WTC11 (cell line): ENCODE data around the gene GRM7.

ENCODE experiments used
- ARID4B ChIP-seq: sonication (generic); formaldehyde crosslinking; IDR thresholded peaks from 2 replicates; pipeline ENCODE4 v1.8.0; 2023; ENCODE audit warnings: missing genetic modification reagents, mild to moderate bottlenecking, borderline replicate concordance
- CBFB ChIP-seq: sonication (generic); formaldehyde crosslinking; IDR thresholded peaks from 2 replicates; pipeline ENCODE4 v1.8.1; 2022; ENCODE audit warnings: mild to moderate bottlenecking, low read depth, missing genetic modification reagents
- CTCF ChIP-seq: fragments of 200-600 bp; IDR thresholded peaks from 2 replicates; pipeline ENCODE4 v1.8.0; 2022; ENCODE audit warnings: antibody characterized with exemption
- E2F1 ChIP-seq: sonication (generic); formaldehyde crosslinking; IDR thresholded peaks from 2 replicates; pipeline ENCODE4 v1.8.0; 2022; ENCODE audit warnings: mild to moderate bottlenecking, missing genetic modification reagents
- MAX ChIP-seq: sonication (generic); formaldehyde crosslinking; IDR thresholded peaks from 2 replicates; pipeline ENCODE4 v1.8.0; 2022; ENCODE audit warnings: mild to moderate bottlenecking, missing genetic modification reagents
- MXD4 ChIP-seq: fragments of 250-450 bp; sonication (Bioruptor Pico); IDR thresholded peaks from 2 replicates; pipeline ENCODE4 v1.8.0; 2021; ENCODE audit warnings: mild to moderate bottlenecking, moderate library complexity, borderline replicate concordance
- NR1H2 ChIP-seq: sonication (generic); formaldehyde crosslinking; IDR thresholded peaks from 2 replicates; pipeline ENCODE4 v1.9.0; 2021; ENCODE audit warnings: mild to moderate bottlenecking, moderate library complexity, missing genetic modification reagents
- NR2C2 ChIP-seq: sonication (generic); formaldehyde crosslinking; IDR thresholded peaks from 2 replicates; pipeline ENCODE4 v1.8.0; 2022; ENCODE audit warnings: mild to moderate bottlenecking, missing genetic modification reagents
- PREB ChIP-seq: sonication (generic); formaldehyde crosslinking; IDR thresholded peaks from 2 replicates; pipeline ENCODE4 v1.8.1; 2022; ENCODE audit warnings: mild to moderate bottlenecking, missing genetic modification reagents, moderate library complexity, borderline replicate concordance
- SMAD3 ChIP-seq: sonication (generic); formaldehyde crosslinking; IDR thresholded peaks from 2 replicates; pipeline ENCODE4 v1.8.0; 2022; ENCODE audit warnings: missing genetic modification reagents, mild to moderate bottlenecking, borderline replicate concordance
- SP1 ChIP-seq: sonication (generic); formaldehyde crosslinking; conservative IDR thresholded peaks from 2 replicates; pipeline ENCODE4 v1.8.1; 2022; ENCODE audit warnings: missing genetic modification reagents
- ZBTB43 ChIP-seq: sonication (generic); formaldehyde crosslinking; IDR thresholded peaks from 2 replicates; pipeline ENCODE4 v1.8.1; 2023; ENCODE audit warnings: mild to moderate bottlenecking, missing genetic modification reagents
- ZNF423 ChIP-seq: fragments of 250-450 bp; sonication (Bioruptor Pico); IDR thresholded peaks from 2 replicates; pipeline ENCODE4 v2.1.2; 2022; ENCODE audit warnings: mild to moderate bottlenecking, moderate library complexity
- ZSCAN18 ChIP-seq: fragments of 250-450 bp; sonication (Bioruptor Pico); IDR thresholded peaks from 2 replicates; pipeline ENCODE4 v2.1.2; 2022; ENCODE audit warnings: mild to moderate bottlenecking, moderate library complexity

- TF ChIP-seq CTCF (no peak), E2F1 (CRISPR knock-in tag) (no peak), MAX (CRISPR knock-in tag) (no peak), ARID4B (CRISPR knock-in tag) (no peak), SMAD3 (CRISPR knock-in tag) (no peak), MXD4 (no peak), ZSCAN18 (CRISPR knock-in tag) (no peak), CBFB (no peak), SP1 (no peak), NR2C2 (CRISPR knock-in tag) (no peak), ZBTB43 (CRISPR knock-in tag) (no peak), PREB (no peak), NR1H2 (CRISPR knock-in tag) (no peak), ZNF423 (CRISPR knock-in tag) (no peak)
These were observed 472.2 kb downstream of the GRM7 start for GRCh38 chr3:7333125-7333524.
